Bronchial epithelial cell (primary cell): ENCODE data around the gene BCL7B. TPM values are rescaled to one million over a fixed set of nuclear protein-coding genes. Genes with fewer than 3 reads are reported as not detected.
"Not testable (repeated sequence)": the region's sequence is repeated elsewhere in the genome, so short reads cannot be mapped to it uniquely, and the experiment has no call there.

Source experiments
- DNase-seq: peaks from one replicate; pipeline ENCODE4 v3.0.0-alpha.2; 2010; ENCODE audit warnings: low read depth
- FAIRE-seq: peaks from 2 replicates; lab custom pipeline; 2011; peaks lifted over from hg19 to GRCh38; lab: Jason Lieb, UNC
- H3K27me3 ChIP-seq: 2 replicates; pipeline ENCODE4 v1.5.1; 2011; ENCODE audit warnings: low read length; ENCODE audit not compliant: control insufficient read depth, insufficient read depth
- H3K36me3 ChIP-seq: 2 replicates; pipeline ENCODE4 v1.5.1; 2011; ENCODE audit warnings: low read length; ENCODE audit not compliant: control insufficient read depth, insufficient read depth
- H3K4me3 ChIP-seq: 2 replicates; pipeline ENCODE4 v1.5.1; 2011; ENCODE audit warnings: mild to moderate bottlenecking, low read depth, low read length, control low read depth
- CTCF ChIP-seq: IDR thresholded peaks from 2 replicates; pipeline ENCODE4 v1.5.1; 2011; ENCODE audit warnings: mild to moderate bottlenecking, moderate library complexity, low read length, control low read depth, inconsistent platforms; ENCODE audit not compliant: insufficient read depth, severe bottlenecking
- total RNA-seq: library from RNA; depleted of rRNA; stranded (reverse); fragments of >200 nt; gene quantifications from 2 replicates; pipeline ENCODE4 v1.2.1, GENCODE V29; 2014

BCL7B gene
- total RNA-seq, 1 donor from 2014 or later: 21.3 TPM

GRCh38 chr7:73541722-73542121 is 15.8 kb downstream of the BCL7B start:
- H3K36me3 ChIP-seq: peaks cover 24% of the 10 kb centered on the region
- no peak for FAIRE-seq
- no peak overlapping the region for H3K4me3 ChIP-seq
- no peaks in the 10 kb centered on the region for H3K27me3 ChIP-seq
- TF ChIP-seq CTCF: no peak
- no peak for DNase-seq

GRCh38 chr7:73539709-73540108 is 17.8 kb downstream of the BCL7B start:
- no peak overlapping the region for H3K4me3 ChIP-seq
- peaks cover 26% of the 10 kb centered on the region for H3K36me3 ChIP-seq
- no peak for TF ChIP-seq CTCF
- FAIRE-seq: no peak
- no peaks in the 10 kb centered on the region for H3K27me3 ChIP-seq
- no peak for DNase-seq

GRCh38 chr7:73538510-73538909 is 19.0 kb downstream of the BCL7B start:
- not testable (repeated sequence) for DNase-seq, H3K4me3 ChIP-seq, FAIRE-seq, H3K27me3 ChIP-seq
- H3K36me3 ChIP-seq: peaks cover 24% of the 10 kb centered on the region

- FAIRE-seq: no peak
- peaks cover 22% of the 10 kb centered on the region for H3K36me3 ChIP-seq
- H3K4me3 ChIP-seq: no peak overlapping the region
- H3K27me3 ChIP-seq: no peaks in the 10 kb centered on the region
- TF ChIP-seq CTCF: no peak
- no peak for DNase-seq
Observed at GRCh38 chr7:73537051-73537450, 20.4 kb downstream of the BCL7B start.

- TF ChIP-seq CTCF: no peak
- Histone ChIP-seq H3K36me3 (peaks cover 19% of the 10 kb centered on the region), H3K4me3 (no peak overlapping the region), H3K27me3 (no peaks in the 10 kb centered on the region)
- DNase-seq: no peak
- FAIRE-seq: no peak
Observed at GRCh38 chr7:73536479-73536878, 21.0 kb downstream of the BCL7B start.

GRCh38 chr7:73535918-73536317 is 21.6 kb downstream of the BCL7B start:
- H3K36me3 ChIP-seq: peaks cover 19% of the 10 kb centered on the region
- FAIRE-seq, H3K27me3 ChIP-seq, H3K4me3 ChIP-seq, DNase-seq: not testable (repeated sequence)

- FAIRE-seq (no peak), DNase-seq (peak; percentile 7)
- H3K27me3 ChIP-seq: no peaks in the 10 kb centered on the region
- peaks cover 15% of the 10 kb centered on the region for H3K36me3 ChIP-seq
- no peak overlapping the region for H3K4me3 ChIP-seq
- no peak for TF ChIP-seq CTCF
Observed at GRCh38 chr7:73533742-73534141, 23.7 kb downstream of the BCL7B start.
